Lung (tissue), 12 donors: ENCODE results near the gene C10orf62. TPM values are rescaled to one million over a fixed set of nuclear protein-coding genes. Genes with fewer than 3 reads are reported as not detected.

Experiments used
- ATAC-seq: fragments of 200-7000 bp; cut with Tn5 transposase; one replicate; pipeline ENCODE4 v1.9.1; 2020; ENCODE audit warnings: moderate number of reproducible peaks; ENCODE audit not compliant: insufficient read depth, low FRiP score
- DNase-seq, 3 donors: peaks; one replicate each; pipeline ENCODE4 v3.0.0-alpha.2; 2013 to 2017
- H3K27ac ChIP-seq, 2 donors: one replicate each; pipeline ENCODE4 v1.5.1; 2013; ENCODE audit warnings: mild to moderate bottlenecking in 2 of 2, moderate library complexity in 2 of 2, control low read depth in 1 of 2, inconsistent platforms in 1 of 2, low read depth in 1 of 2, low read length in 1 of 2
- H3K27me3 ChIP-seq, 3 donors: one replicate each; pipeline ENCODE4 v1.5.1; 2013; ENCODE audit warnings: low read length in 2 of 3; ENCODE audit not compliant: control insufficient read depth in 3 of 3, insufficient read depth in 3 of 3
- H3K36me3 ChIP-seq, 4 donors: one replicate each; pipeline ENCODE4 v1.5.1; 2013; ENCODE audit warnings: low read length in 4 of 4, mild to moderate bottlenecking in 1 of 4, moderate library complexity in 1 of 4; ENCODE audit not compliant: control insufficient read depth in 4 of 4, insufficient read depth in 4 of 4
- H3K4me1 ChIP-seq, 5 donors: one replicate each; pipeline ENCODE4 v1.5.1; 2013; ENCODE audit warnings: low read length in 5 of 5, mild to moderate bottlenecking in 2 of 5, moderate library complexity in 1 of 5; ENCODE audit not compliant: control insufficient read depth in 5 of 5, insufficient read depth in 5 of 5
- H3K4me3 ChIP-seq: one replicate; pipeline ENCODE4 v1.5.1; 2013; ENCODE audit warnings: mild to moderate bottlenecking, control low read depth, moderate library complexity
- H3K9ac ChIP-seq, 2 donors: one replicate each; pipeline ENCODE4 v1.5.1; 2013; ENCODE audit warnings: low read length in 2 of 2, control low read depth in 1 of 2; ENCODE audit not compliant: insufficient read depth in 1 of 2
- H3K9me3 ChIP-seq, 4 donors: one replicate each; pipeline ENCODE4 v1.5.1; 2013; ENCODE audit warnings: low read length in 3 of 4, mild to moderate bottlenecking in 1 of 4, moderate library complexity in 1 of 4; ENCODE audit not compliant: control insufficient read depth in 4 of 4, insufficient read depth in 3 of 4
- WGBS, 2 donors: extraction: QIAGEN DNeasy Blood & Tissue Kit; methylation state at CpG; one replicate each; pipeline ENCODE4 v1.1.7; 2013; 5-methylcytosine and 5-hydroxymethylcytosine counted together
- polyA plus RNA-seq, 2 donors: library from polyadenylated mRNA; stranded (reverse); fragments of 200-250 nt; gene quantifications; one replicate each; pipeline ENCODE4 v1.2.1, GENCODE V29; 2013
- total RNA-seq, 2 donors: library from RNA; depleted of rRNA in 1 of 2; stranded (reverse); fragments of >200 nt in 1 of 2; gene quantifications; one replicate each; pipeline ENCODE4 v1.2.1, GENCODE V29; 2014 to 2021
- TF ChIP-seq, protein P1 (sequence below): IDR thresholded peaks from 2 replicates; pipeline ENCODE4 v1.5.1; 2012; ENCODE audit warnings: mild to moderate bottlenecking; ENCODE audit errors: control extremely low read depth, extremely low read depth
- donor health status: control.
- donor health status: control.
- donor health status: Bipolar disorder and iron deficiency.
- donor health status: healthy.
- donor health status: DM: yes; HTN: yes; CAD: no.

Gene C10orf62
- total and polyA plus RNA-seq, 4 donors = 0.21 TPM; not detected in 3

- ATAC-seq = no peak
- Histone ChIP-seq H3K27ac (no peak overlapping the region), H3K36me3 (peaks cover 0 to 19% (median 3%) of the 10 kb centered on the region in 4 donors), H3K27me3 (no peaks in the 10 kb centered on the region), H3K9ac (no peak overlapping the region), H3K4me1 (no peaks in the 10 kb centered on the region), H3K9me3 (peaks cover 0 to 4% (median 0%) of the 10 kb centered on the region in 4 donors), H3K4me3 (no peak overlapping the region)
- whole genome bisulfite sequencing, 2 donors = 95 to 98% methylated on average over 2 of the region's 2 CpGs
- DNase-seq = no peak
- TF ChIP-seq, protein P1, sequence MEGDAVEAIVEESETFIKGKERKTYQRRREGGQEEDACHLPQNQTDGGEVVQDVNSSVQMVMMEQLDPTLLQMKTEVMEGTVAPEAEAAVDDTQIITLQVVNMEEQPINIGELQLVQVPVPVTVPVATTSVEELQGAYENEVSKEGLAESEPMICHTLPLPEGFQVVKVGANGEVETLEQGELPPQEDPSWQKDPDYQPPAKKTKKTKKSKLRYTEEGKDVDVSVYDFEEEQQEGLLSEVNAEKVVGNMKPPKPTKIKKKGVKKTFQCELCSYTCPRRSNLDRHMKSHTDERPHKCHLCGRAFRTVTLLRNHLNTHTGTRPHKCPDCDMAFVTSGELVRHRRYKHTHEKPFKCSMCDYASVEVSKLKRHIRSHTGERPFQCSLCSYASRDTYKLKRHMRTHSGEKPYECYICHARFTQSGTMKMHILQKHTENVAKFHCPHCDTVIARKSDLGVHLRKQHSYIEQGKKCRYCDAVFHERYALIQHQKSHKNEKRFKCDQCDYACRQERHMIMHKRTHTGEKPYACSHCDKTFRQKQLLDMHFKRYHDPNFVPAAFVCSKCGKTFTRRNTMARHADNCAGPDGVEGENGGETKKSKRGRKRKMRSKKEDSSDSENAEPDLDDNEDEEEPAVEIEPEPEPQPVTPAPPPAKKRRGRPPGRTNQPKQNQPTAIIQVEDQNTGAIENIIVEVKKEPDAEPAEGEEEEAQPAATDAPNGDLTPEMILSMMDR = no peak
Measured at GRCh38 chr10:97566336-97566996, 23.1 kb upstream of the C10orf62 start.

GRCh38 chr10:97567891-97568290 is 21.6 kb upstream of the C10orf62 start:
- DNase-seq = no peak
- H3K27ac ChIP-seq = no peak overlapping the region

DNA sequence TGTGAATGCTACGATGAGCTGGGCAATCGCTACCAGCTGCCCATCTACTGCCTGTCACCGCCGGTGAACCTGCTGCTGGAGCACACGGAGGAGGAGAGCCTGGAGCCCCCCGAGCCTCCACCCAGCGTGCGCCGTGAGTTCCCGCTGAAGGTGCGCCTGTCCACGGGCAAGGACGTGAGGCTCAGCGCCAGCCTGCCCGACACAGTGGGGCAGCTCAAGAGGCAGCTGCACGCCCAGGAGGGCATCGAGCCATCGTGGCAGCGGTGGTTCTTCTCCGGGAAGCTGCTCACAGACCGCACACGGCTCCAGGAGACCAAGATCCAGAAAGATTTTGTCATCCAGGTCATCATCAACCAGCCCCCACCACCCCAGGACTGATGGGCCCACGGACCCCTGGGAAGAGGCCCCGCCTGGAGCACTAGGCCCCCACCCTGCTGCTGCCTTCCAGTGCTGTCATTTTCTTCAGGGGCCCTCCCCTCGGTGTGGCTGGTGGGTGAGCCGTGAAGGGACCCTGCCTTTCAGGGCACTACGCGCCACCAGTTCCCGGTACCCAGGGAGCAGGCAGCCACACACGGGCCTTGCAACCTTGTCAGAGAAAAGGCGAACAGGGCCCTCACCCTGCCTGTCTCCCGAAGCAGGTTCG is 19.3 kb upstream of the C10orf62 start:
- Histone ChIP-seq H3K9me3 (peaks cover 0 to 4% (median 0%) of the 10 kb centered on the region in 4 donors), H3K36me3 (peaks cover 0 to 19% (median 3%) of the 10 kb centered on the region in 4 donors), H3K27me3 (no peaks in the 10 kb centered on the region), H3K27ac (peak overlapping the region in 1 of 2 donors; percentile 75), H3K4me3 (no peak overlapping the region), H3K4me1 (peaks cover 0 to 12% (median 0%) of the 10 kb centered on the region in 5 donors), H3K9ac (no peak overlapping the region)
- DNase-seq (no peak), ATAC-seq (no peak)
- WGBS, 2 donors = 94 to 96% methylated on average over 30 to 33 of the region's 33 CpGs
- TF ChIP-seq, protein P1 = no peak

More at GRCh38 chr10:97567891-97568290, 21.6 kb upstream of the C10orf62 start:
- H3K27me3 ChIP-seq = no peaks in the 10 kb centered on the region
- H3K9ac ChIP-seq = no peak overlapping the region
- H3K4me3 ChIP-seq = no peak overlapping the region
- peaks cover 0 to 5% (median 0%) of the 10 kb centered on the region in 5 donors for H3K4me1 ChIP-seq
- peaks cover 0 to 4% (median 0%) of the 10 kb centered on the region in 4 donors for H3K9me3 ChIP-seq
- no peak for ATAC-seq
- 92 to 95% methylated on average over 15 of the region's 15 CpGs for WGBS, 2 donors
- peaks cover 0 to 19% (median 3%) of the 10 kb centered on the region in 4 donors for H3K36me3 ChIP-seq
- TF ChIP-seq, protein P1 = no peak
